ENCODE results near the gene EIF4G3.

Gene EIF4G3

GRCh38 chr1:20987831-20988825 is 188.6 kb downstream of the EIF4G3 start:
- no peak for DNase-seq (ENCODE audit: low read depth, low spot score)
- no peak overlapping the region for H3K4me3 ChIP-seq (ENCODE audit: low read length)

DNA sequence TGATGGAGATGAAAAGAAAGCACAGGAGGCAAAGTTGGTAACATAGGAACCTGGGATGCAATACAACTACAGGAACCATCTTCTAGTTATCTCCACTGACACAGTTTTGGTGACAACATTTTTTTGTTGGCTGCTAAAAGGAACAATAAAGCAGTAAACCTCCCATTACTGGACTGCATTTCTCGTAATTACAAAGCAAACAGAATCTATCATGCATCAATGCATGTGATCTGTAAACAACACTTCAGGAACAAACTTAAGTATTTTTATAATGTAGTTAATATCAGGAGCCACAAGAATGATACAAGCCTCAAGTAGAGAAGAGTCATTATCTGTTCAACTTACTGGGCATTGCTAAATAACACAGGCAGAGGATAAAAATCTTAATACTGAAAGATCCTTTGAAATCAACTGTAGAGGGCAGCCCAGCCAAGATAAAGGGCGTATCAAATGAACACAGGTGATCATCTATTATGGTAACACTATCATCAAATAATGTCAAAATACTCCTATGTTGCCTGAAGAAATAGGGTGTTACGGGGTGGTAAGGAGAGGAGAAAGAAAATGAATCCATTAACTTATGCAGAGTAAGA is 193.3 kb downstream of the EIF4G3 start:
- no peak for DNase-seq (ENCODE audit: low read depth, low spot score)
- H3K4me3 ChIP-seq (ENCODE audit: low read length) = no peak overlapping the region

GRCh38 chr1:20982316-20982715 is 194.4 kb downstream of the EIF4G3 start:
- H3K4me3 ChIP-seq (ENCODE audit: low read length) = no peak overlapping the region
- no peak for DNase-seq (ENCODE audit: low read depth, low spot score)

- no peak overlapping the region for H3K4me3 ChIP-seq (ENCODE audit: low read length)
- DNase-seq (ENCODE audit: low read depth, low spot score) = no peak
Measured at GRCh38 chr1:20981915-20982314, 194.8 kb downstream of the EIF4G3 start.

DNA sequence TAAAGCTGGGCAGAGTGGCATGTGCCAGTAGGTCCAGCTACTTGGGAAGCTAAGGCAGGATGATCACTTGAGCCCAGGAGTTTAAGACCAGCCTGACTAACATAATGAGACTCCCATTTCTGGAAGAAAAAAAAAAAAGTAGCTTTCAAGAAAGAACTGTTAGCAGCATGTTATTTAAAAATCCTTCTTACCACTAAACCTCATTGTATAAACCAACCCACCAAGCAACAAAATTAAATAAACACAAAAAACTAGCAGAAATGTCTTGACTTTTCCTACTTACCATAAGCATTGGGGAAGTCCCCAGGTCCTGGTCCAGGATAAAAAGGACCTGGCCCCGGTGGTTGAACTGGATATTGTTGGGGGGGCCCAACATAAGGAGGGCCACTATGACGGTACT is 196.6 kb downstream of the EIF4G3 start:
- no peak for DNase-seq (ENCODE audit: low read depth, low spot score)
- no peak overlapping the region for H3K4me3 ChIP-seq (ENCODE audit: low read length)

DNA sequence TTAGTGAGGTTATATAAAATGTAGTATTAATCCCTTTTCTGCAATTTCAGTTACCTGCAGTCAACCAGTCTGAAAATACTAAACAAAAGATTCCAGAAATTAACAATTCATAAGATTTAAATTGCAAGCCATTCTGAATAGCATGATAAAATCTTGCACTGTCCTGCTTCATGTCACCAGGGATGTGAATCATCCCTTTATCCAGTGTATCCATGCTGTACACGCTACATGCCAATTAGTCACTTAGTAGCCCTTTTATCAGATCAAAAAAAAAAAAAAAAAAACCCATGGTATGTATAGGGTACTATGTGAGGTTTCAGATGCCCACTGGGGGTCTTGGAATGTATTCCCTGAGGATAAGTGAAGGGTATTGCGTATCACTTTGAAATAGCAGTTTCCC is 198.3 kb downstream of the EIF4G3 start:
- no peak for DNase-seq (ENCODE audit: low read depth, low spot score)

DNA sequence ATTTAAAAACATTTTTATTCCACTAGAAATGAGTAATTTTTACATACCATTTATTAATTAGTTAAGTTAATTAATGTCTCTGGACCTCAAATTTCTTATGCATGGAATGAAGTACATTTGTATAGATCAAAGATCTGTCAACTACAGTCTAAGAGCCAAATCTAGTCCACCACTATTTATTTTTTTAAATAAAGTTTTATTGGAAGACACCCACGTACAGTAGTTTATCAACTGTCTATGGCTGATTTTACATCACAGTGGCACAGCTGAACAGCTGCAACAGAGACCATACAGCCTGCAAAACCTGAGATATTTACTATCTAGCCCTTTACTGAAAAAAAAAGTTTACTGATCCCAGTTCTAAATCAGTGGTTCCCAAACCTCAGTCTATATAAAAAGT is 201.0 kb downstream of the EIF4G3 start:
- no peak for DNase-seq (ENCODE audit: low read depth, low spot score)
- H3K4me3 ChIP-seq (ENCODE audit: low read length) = no peak overlapping the region

More for the DNA sequence above, 198.3 kb downstream of the EIF4G3 start:
- H3K4me3 ChIP-seq (ENCODE audit: low read length) = no peak overlapping the region

- no peak overlapping the region for H3K4me3 ChIP-seq (ENCODE audit: low read length)
- DNase-seq (ENCODE audit: low read depth, low spot score) = no peak
Measured at GRCh38 chr1:20974951-20975350, 201.7 kb downstream of the EIF4G3 start.

DNA sequence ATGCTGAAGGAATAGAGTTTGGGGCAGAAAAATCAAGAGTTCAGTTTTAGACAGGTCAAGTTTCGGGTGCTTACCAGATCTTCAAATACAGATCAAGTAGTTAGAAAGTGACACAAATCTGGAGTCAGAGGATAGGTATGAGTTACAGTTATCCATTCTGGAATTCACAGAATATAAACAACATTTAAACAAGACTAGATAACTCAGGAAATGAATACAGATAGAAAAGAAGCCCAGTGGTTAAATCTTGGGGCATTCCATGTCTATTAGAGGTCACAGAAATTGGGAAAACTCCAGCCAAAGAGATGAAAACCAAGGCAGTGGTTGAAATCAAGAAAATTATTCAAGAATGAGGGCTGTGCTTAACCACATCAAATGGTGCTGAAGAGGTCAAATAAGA is 202.6 kb downstream of the EIF4G3 start:
- no peak for DNase-seq (ENCODE audit: low read depth, low spot score)
- no peak overlapping the region for H3K4me3 ChIP-seq (ENCODE audit: low read length)

DNA sequence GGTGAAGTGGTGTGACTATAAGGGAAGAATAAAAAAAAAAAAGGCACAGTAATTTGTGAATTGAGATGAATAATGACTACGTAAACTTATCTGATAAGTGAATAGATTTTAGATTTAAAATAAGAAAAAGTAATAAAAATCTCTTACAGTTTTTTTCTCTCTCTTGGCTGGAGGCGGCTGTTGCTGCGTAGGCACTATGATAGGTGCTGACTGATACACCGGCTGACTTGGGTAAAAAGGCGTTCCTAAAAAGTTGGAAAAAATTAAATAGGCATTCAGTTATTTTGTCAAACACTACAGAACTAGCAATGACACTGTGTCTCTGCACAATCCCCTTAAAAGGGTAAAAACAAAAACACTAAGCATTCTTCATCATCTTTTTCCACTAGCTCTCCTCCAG is 203.8 kb downstream of the EIF4G3 start:
- H3K4me3 ChIP-seq (ENCODE audit: low read length) = no peak overlapping the region
- no peak for DNase-seq (ENCODE audit: low read depth, low spot score)

DNA sequence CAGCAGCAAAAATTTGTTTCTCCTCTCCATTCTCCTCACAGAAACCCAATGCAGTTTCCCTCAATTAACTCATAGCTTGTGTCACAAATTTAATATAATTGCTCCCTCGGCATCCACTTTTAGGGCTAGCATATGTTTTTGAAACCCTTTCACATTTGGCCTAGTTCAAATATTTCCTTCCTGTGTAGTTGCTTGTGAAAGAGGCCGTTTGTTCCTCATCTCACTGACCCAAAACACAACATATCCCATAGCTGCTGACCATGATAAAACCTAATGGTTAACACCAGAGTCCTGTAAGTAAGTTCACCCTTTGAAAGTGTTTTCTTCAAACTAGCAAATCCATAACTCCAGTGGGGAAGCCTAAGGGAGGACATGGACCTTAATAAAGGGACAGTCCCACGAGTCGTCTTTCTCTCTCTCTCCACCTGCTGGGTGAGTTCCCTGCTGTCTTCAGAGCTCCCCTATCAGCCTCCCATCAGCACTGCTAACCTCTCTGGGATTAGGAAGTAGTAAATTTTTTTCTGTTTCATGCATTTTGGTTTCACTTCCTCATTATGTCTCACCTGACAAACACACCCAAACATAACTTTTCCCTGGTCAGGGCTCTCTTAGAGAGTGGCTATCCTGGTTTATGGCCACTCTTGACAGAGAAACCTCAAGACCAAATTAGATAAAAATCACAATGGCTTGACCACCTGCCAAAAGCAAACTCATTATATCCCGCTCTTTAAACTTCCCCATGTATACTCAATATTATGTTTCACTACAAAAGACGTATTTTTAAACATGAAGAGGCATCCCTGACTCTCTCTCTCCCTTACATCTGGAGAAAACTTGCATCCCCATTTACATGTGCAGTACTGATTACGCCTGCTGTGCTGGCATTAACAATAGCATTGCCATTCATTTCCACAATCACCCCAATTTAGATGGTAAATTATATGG is 211.9 kb downstream of the EIF4G3 start:
- DNase-seq (ENCODE audit: low read depth, low spot score) = no peak
- H3K4me3 ChIP-seq (ENCODE audit: low read length) = no peak overlapping the region

DNA sequence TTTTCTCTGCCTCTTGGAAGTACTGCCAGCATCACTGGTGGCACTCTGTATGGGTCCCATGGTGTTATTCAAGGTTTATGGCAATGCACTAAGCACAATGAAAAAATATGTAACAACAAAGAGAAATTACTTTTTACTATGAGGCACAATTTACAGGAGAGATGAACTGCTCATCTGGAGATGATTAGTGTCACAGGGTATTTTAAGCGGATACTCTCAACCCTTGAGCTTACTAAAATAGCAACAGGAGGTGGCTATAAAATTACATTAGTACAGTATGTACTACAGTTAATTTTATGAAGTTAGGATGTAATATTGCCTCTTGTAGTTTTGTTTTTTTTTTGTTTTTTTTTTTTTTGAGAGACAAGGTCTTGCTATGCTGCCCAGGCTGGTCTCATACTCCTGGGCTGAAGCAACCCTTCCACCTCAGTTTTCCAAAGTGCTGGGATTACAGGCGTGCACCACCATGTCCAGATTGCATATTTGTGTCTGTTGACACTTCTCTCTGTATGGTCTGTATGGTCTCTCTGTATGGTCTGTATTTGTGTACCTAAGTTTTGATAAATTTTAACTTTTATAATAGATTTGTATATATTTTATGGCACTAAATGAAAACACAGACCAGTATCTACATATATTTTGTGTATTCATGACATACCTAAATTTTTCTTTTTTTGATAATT is 214.0 kb downstream of the EIF4G3 start:
- no peak for DNase-seq (ENCODE audit: low read depth, low spot score)
- H3K4me3 ChIP-seq (ENCODE audit: low read length) = no peak overlapping the region

GRCh38 chr1:20958430-20958829 is 218.3 kb downstream of the EIF4G3 start:
- no peak for DNase-seq (ENCODE audit: low read depth, low spot score)
- H3K4me3 ChIP-seq (ENCODE audit: low read length) = no peak overlapping the region

GRCh38 chr1:20956272-20956671 is 220.4 kb downstream of the EIF4G3 start:
- no peak overlapping the region for H3K4me3 ChIP-seq (ENCODE audit: low read length)
- DNase-seq (ENCODE audit: low read depth, low spot score) = no peak

DNA sequence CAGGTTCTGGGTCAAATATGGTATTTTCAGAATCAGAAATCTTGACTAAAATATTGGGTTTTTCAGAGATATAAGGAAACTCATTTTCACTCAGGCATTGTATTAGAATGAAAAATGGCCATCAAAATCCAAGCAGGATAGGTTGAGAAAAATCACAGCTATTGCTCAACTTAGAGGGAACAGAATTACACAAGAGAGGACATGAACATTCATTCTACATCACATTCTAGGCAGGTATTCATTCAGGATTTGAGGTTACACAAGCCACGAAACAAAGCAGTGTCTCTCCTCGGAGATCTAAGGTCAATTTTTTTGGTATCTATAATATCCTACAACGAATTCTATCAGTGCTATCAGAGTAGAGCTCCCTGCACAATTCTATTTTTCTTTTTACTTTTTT is 226.0 kb downstream of the EIF4G3 start:
- DNase-seq (ENCODE audit: low read depth, low spot score) = no peak
- H3K4me3 ChIP-seq (ENCODE audit: low read length) = no peak overlapping the region

- no peak for DNase-seq (ENCODE audit: low read depth, low spot score)
- H3K4me3 ChIP-seq (ENCODE audit: low read length) = no peak overlapping the region
Measured at GRCh38 chr1:20949871-20950590, 226.7 kb downstream of the EIF4G3 start.

DNA sequence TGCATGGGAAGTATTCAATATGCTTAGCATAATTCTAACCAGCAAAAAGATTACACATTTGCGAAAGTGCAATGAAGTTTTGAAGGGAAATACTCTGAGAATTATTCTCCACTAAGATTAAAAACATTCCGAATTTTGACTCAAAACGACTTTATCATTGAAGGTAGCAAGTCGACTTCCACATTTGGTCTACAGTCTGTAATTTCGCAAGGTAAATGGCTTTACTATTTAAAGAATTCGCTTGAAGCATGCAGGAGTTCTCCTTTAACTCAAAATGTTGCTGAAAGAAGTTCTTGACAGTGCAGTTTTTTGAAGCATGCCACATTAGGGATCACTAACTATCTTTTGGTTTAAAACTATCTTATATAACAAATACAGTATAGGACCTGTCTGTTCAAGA is 228.6 kb downstream of the EIF4G3 start:
- no peak for DNase-seq (ENCODE audit: low read depth, low spot score)

GRCh38 chr1:20947409-20947808 is 229.3 kb downstream of the EIF4G3 start:
- DNase-seq (ENCODE audit: low read depth, low spot score) = no peak
- no peak overlapping the region for H3K4me3 ChIP-seq (ENCODE audit: low read length)

More for the DNA sequence above, 228.6 kb downstream of the EIF4G3 start:
- H3K4me3 ChIP-seq (ENCODE audit: low read length) = no peak overlapping the region

Measured in Jurkat, Clone E6-1 (cell line).